IPS DF 4.7 (cell line): ENCODE measurements around the gene TP53TG3E.
"Not testable (repeated sequence)": the region's sequence is repeated elsewhere in the genome, so short reads cannot be mapped to it uniquely, and the experiment has no call there.

Experiments
- DNase-seq: peaks from one replicate; pipeline ENCODE4 v3.0.0-alpha.2; 2013; ENCODE audit warnings: low spot score; ENCODE audit errors: extremely low read depth

The TP53TG3E gene

GRCh38 chr16:33304006-33304405 lies at the start of gene TP53TG3E:
TP53TG3E (plus strand) TSS chr16:33304306; CDS start chr16:33304374, 68 bp downstream.
- not testable (repeated sequence) for DNase-seq

GRCh38 chr16:33336226-33337012 lies 32.3 kb downstream of the TP53TG3E start:
- not testable (repeated sequence) for DNase-seq

GRCh38 chr16:33337627-33338542 lies 33.8 kb downstream of the TP53TG3E start:
- DNase-seq: not testable (repeated sequence)

GRCh38 chr16:33338543-33338951 lies 34.4 kb downstream of the TP53TG3E start:
- DNase-seq: not testable (repeated sequence)

GRCh38 chr16:33339093-33340061 lies 35.3 kb downstream of the TP53TG3E start:
- DNase-seq: not testable (repeated sequence)
